Upper lobe of left lung (tissue), 6 donors: Measurements from ENCODE around the gene PTPRD. TPM values are rescaled to one million over a fixed set of nuclear protein-coding genes. Genes with fewer than 3 reads are reported as not detected.

ENCODE experiments used
- ATAC-seq, 2 donors: fragments of 200-7000 bp; cut with Tn5 transposase; one replicate each; pipeline ENCODE4 v1.9.1; 2022; ENCODE audit warnings: mild to moderate bottlenecking in 2 of 2, moderate library complexity in 2 of 2; ENCODE audit not compliant: low FRiP score in 2 of 2
- DNase-seq, 2 donors: peaks; one replicate each; pipeline ENCODE4 v3.0.0-alpha.2; 2019 to 2020
- H3K27ac ChIP-seq, 4 donors: fragments of 200-600 bp; sonication (generic); one replicate each; pipeline ENCODE4 v1.5.1; 2016 to 2019
- H3K27me3 ChIP-seq, 4 donors: fragments of 200-600 bp; sonication (generic); one replicate each; pipeline ENCODE4 v1.5.1; 2017 to 2019
- H3K36me3 ChIP-seq, 4 donors: fragments of 200-600 bp; sonication (generic); one replicate each; pipeline ENCODE4 v1.5.1; 2016 to 2019
- H3K4me1 ChIP-seq, 4 donors: fragments of 200-600 bp; sonication (generic); one replicate each; pipeline ENCODE4 v1.5.1; 2018 to 2019
- H3K4me3 ChIP-seq, 4 donors: fragments of 200-600 bp; sonication (generic); one replicate each; pipeline ENCODE4 v1.5.1; 2017 to 2019; ENCODE audit warnings: mild to moderate bottlenecking in 2 of 4, moderate library complexity in 1 of 4
- H3K9me3 ChIP-seq, 4 donors: fragments of 200-600 bp; sonication (generic); one replicate each; pipeline ENCODE4 v1.5.1; 2018 to 2019
- CTCF ChIP-seq, 6 experiments: fragments of 450-650 bp in 4 of 6; fragments of 200-600 bp in 2 of 6; sonication (generic) in 2 of 6; IDR thresholded peaks; one replicate each; pipeline ENCODE4 v1.5.1; 2016 to 2019; ENCODE audit warnings: antibody characterized with exemption in 6 of 6
- EP300 ChIP-seq, 4 donors: sonication (generic); formaldehyde crosslinking; IDR thresholded peaks; one replicate each; pipeline ENCODE4 v1.5.1; 2017; ENCODE audit warnings: antibody characterized with exemption in 4 of 4, control low read depth in 2 of 4
- POLR2A ChIP-seq, 4 donors: fragments of 450-650 bp; IDR thresholded peaks; one replicate each; pipeline ENCODE4 v1.5.1; 2016 to 2017; ENCODE audit warnings: antibody characterized with exemption in 4 of 4, mild to moderate bottlenecking in 2 of 4
- POLR2AphosphoS5 ChIP-seq, 2 donors: sonication (generic); formaldehyde crosslinking; IDR thresholded peaks; one replicate each; pipeline ENCODE4 v1.5.1; 2017; ENCODE audit warnings: antibody characterized with exemption in 2 of 2
- WGBS, 2 donors: methylation state at CpG; one replicate each; pipeline ENCODE4 v1.1.5; 2017 to 2018; 5-methylcytosine and 5-hydroxymethylcytosine counted together
- total RNA-seq, 6 donors: library from RNA; depleted of rRNA in 4 of 6; stranded (reverse); fragments of >200 nt in 4 of 6; gene quantifications; one replicate each; pipeline versions ENCODE4 v1.1.0 to v1.2.1, GENCODE V29; 2016 to 2021
- donor health status: DM: no; HTN: no; CAD: no; lungs with moderate emphysema.
- donor health status: DM: no; HTN: yes; CAD: no; lungs with severe emphysema.

The PTPRD gene
- total RNA-seq, 6 donors from 2014 or later = 7.4 to 46.1 (median 14.5) TPM

GRCh38 chr9:8552732-8553131, 2060.1 kb downstream of the PTPRD start:
- H3K27ac ChIP-seq = no peak overlapping the region
- H3K36me3 ChIP-seq = no peaks in the 10 kb centered on the region
- TF ChIP-seq CTCF (IDR thresholded peaks at IDR 0.05) (no peak), EP300 (IDR thresholded peaks at IDR 0.05) (no peak), POLR2A (IDR thresholded peaks at IDR 0.05) (no peak), POLR2AphosphoS5 (IDR thresholded peaks at IDR 0.05) (no peak)
- DNase-seq (no peak), ATAC-seq (no peak)
- no peaks in the 10 kb centered on the region for H3K4me1 ChIP-seq
- no peaks in the 10 kb centered on the region for H3K27me3 ChIP-seq
- WGBS, 2 donors = 88 to 91% methylated on average over 1 to 3 of the region's 3 CpGs
- no peak overlapping the region for H3K4me3 ChIP-seq
- no peaks in the 10 kb centered on the region for H3K9me3 ChIP-seq

DNA sequence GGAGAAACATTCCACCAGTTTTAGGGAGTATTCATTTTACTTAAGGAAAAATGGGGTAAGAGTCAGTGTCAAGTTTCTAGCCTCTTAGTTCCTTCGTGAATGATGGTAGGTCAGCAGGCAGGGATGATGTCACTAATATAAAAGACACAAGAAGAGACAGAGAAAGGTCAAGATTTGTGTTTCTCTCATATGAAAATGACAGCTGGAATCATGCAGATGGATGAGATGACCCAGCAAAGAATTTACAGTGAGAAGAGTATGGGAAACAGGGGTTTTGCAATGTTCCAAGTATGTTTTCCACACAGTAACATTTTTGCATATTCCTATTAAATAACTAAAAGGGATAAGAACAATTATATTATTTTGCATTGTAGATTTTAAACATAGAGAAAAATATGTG, 2063.6 kb downstream of the PTPRD start:
- Histone ChIP-seq H3K4me3 (no peak overlapping the region), H3K27me3 (no peaks in the 10 kb centered on the region), H3K36me3 (no peaks in the 10 kb centered on the region), H3K9me3 (no peaks in the 10 kb centered on the region), H3K4me1 (no peaks in the 10 kb centered on the region), H3K27ac (no peak overlapping the region)
- WGBS, 2 donors = 89 to 95% methylated on average over 1 of the region's 1 CpG
- DNase-seq (no peak), ATAC-seq (no peak)
- TF ChIP-seq CTCF (IDR thresholded peaks at IDR 0.05) (no peak), POLR2A (IDR thresholded peaks at IDR 0.05) (no peak), EP300 (IDR thresholded peaks at IDR 0.05) (no peak), POLR2AphosphoS5 (IDR thresholded peaks at IDR 0.05) (no peak)

DNA sequence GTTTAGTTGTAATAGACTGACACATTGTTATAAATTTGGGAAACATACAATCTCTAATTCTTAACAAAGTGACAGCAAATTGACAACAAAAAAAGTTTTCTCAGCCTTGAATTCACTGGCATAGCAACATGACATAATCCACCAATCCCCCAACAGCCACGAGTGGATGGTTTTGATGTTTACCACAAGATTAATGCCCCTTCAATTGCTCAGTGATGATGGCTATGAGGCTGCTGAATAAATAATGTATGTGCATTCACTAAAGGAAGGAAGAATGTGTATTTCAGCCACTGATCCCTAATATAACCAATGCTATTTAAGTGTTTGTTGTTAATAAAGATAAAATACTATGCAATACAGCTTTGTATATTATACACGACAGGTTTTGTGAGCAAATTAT, 2069.6 kb downstream of the PTPRD start:
- no peak for ATAC-seq
- Histone ChIP-seq H3K36me3 (no peaks in the 10 kb centered on the region), H3K4me3 (no peak overlapping the region), H3K9me3 (no peaks in the 10 kb centered on the region), H3K27ac (no peak overlapping the region), H3K4me1 (no peaks in the 10 kb centered on the region), H3K27me3 (no peaks in the 10 kb centered on the region)
- TF ChIP-seq POLR2A (IDR thresholded peaks at IDR 0.05) = no peak
- no peak for TF ChIP-seq CTCF (IDR thresholded peaks at IDR 0.05)
- no peak for TF ChIP-seq EP300 (IDR thresholded peaks at IDR 0.05)
- TF ChIP-seq POLR2AphosphoS5 (IDR thresholded peaks at IDR 0.05) = no peak
- WGBS, 2 donors = 59 to 67% methylated on average over 2 of the region's 2 CpGs
- no peak for DNase-seq

DNA sequence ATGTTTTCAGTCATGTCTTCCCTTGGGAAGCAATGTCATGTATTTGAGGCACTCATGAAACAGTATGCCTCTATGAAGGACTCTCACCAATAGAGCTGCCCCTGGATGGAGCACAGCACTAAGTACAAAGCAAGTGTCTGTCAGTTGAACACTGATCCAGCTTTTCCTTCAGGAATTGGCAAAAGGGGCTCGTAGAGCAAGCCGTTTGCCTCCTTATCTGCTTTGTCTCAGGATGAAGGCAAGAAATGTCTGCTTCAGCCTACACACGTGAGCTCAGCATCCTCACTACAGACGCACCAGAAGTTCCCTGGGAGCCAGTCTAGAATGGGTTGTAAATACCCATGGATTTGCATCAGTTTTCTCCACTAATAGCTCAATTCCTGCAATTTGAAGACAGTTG, 2070.3 kb downstream of the PTPRD start:
- WGBS, 2 donors = 85 to 91% methylated on average over 4 of the region's 4 CpGs
- H3K4me3 ChIP-seq = no peak overlapping the region
- no peaks in the 10 kb centered on the region for H3K27me3 ChIP-seq
- DNase-seq (no peak), ATAC-seq (no peak)
- H3K36me3 ChIP-seq = no peaks in the 10 kb centered on the region
- TF ChIP-seq POLR2AphosphoS5 (IDR thresholded peaks at IDR 0.05) = no peak
- no peak for TF ChIP-seq EP300 (IDR thresholded peaks at IDR 0.05)
- no peak for TF ChIP-seq POLR2A (IDR thresholded peaks at IDR 0.05)
- no peak for TF ChIP-seq CTCF (IDR thresholded peaks at IDR 0.05)
- no peaks in the 10 kb centered on the region for H3K4me1 ChIP-seq
- H3K27ac ChIP-seq = no peak overlapping the region
- no peaks in the 10 kb centered on the region for H3K9me3 ChIP-seq

- TF ChIP-seq POLR2A (IDR thresholded peaks at IDR 0.05) (no peak), POLR2AphosphoS5 (IDR thresholded peaks at IDR 0.05) (no peak), EP300 (IDR thresholded peaks at IDR 0.05) (no peak)
- no peaks in the 10 kb centered on the region for H3K27me3 ChIP-seq
- 87 to 91% methylated on average over 5 of the region's 5 CpGs for WGBS, 2 donors
- H3K4me1 ChIP-seq = no peaks in the 10 kb centered on the region
- H3K36me3 ChIP-seq = no peaks in the 10 kb centered on the region
- H3K27ac ChIP-seq = no peak overlapping the region
- no peak overlapping the region for H3K4me3 ChIP-seq
- DNase-seq (no peak), ATAC-seq (no peak)
- no peaks in the 10 kb centered on the region for H3K9me3 ChIP-seq
These were observed 2073.1 kb downstream of the PTPRD start for GRCh38 chr9:8539681-8540197.
